Lung (tissue), 12 donors: ENCODE measurements around the gene TTC3. TPM values are rescaled to one million over a fixed set of nuclear protein-coding genes. Genes with fewer than 3 reads are reported as not detected.

Source experiments
- ATAC-seq: fragments of 200-7000 bp; cut with Tn5 transposase; one replicate; pipeline ENCODE4 v1.9.1; 2020; ENCODE audit warnings: moderate number of reproducible peaks; ENCODE audit not compliant: insufficient read depth, low FRiP score
- DNase-seq, 3 donors: peaks; one replicate each; pipeline ENCODE4 v3.0.0-alpha.2; 2013 to 2017
- H3K27ac ChIP-seq, 2 donors: one replicate each; pipeline ENCODE4 v1.5.1; 2013; ENCODE audit warnings: mild to moderate bottlenecking in 2 of 2, moderate library complexity in 2 of 2, control low read depth in 1 of 2, inconsistent platforms in 1 of 2, low read depth in 1 of 2, low read length in 1 of 2
- H3K27me3 ChIP-seq, 3 donors: one replicate each; pipeline ENCODE4 v1.5.1; 2013; ENCODE audit warnings: low read length in 2 of 3; ENCODE audit not compliant: control insufficient read depth in 3 of 3, insufficient read depth in 3 of 3
- H3K36me3 ChIP-seq, 4 donors: one replicate each; pipeline ENCODE4 v1.5.1; 2013; ENCODE audit warnings: low read length in 4 of 4, mild to moderate bottlenecking in 1 of 4, moderate library complexity in 1 of 4; ENCODE audit not compliant: control insufficient read depth in 4 of 4, insufficient read depth in 4 of 4
- H3K4me1 ChIP-seq, 5 donors: one replicate each; pipeline ENCODE4 v1.5.1; 2013; ENCODE audit warnings: low read length in 5 of 5, mild to moderate bottlenecking in 2 of 5, moderate library complexity in 1 of 5; ENCODE audit not compliant: control insufficient read depth in 5 of 5, insufficient read depth in 5 of 5
- H3K4me3 ChIP-seq: one replicate; pipeline ENCODE4 v1.5.1; 2013; ENCODE audit warnings: mild to moderate bottlenecking, control low read depth, moderate library complexity
- H3K9ac ChIP-seq, 2 donors: one replicate each; pipeline ENCODE4 v1.5.1; 2013; ENCODE audit warnings: low read length in 2 of 2, control low read depth in 1 of 2; ENCODE audit not compliant: insufficient read depth in 1 of 2
- H3K9me3 ChIP-seq, 4 donors: one replicate each; pipeline ENCODE4 v1.5.1; 2013; ENCODE audit warnings: low read length in 3 of 4, mild to moderate bottlenecking in 1 of 4, moderate library complexity in 1 of 4; ENCODE audit not compliant: control insufficient read depth in 4 of 4, insufficient read depth in 3 of 4
- WGBS, 2 donors: extraction: QIAGEN DNeasy Blood & Tissue Kit; methylation state at CpG; one replicate each; pipeline ENCODE4 v1.1.7; 2013; 5-methylcytosine and 5-hydroxymethylcytosine counted together
- polyA plus RNA-seq, 2 donors: library from polyadenylated mRNA; stranded (reverse); fragments of 200-250 nt; gene quantifications; one replicate each; pipeline ENCODE4 v1.2.1, GENCODE V29; 2013
- total RNA-seq, 2 donors: library from RNA; depleted of rRNA in 1 of 2; stranded (reverse); fragments of >200 nt in 1 of 2; gene quantifications; one replicate each; pipeline ENCODE4 v1.2.1, GENCODE V29; 2014 to 2021
- TF ChIP-seq, protein P1 (sequence below): IDR thresholded peaks from 2 replicates; pipeline ENCODE4 v1.5.1; 2012; ENCODE audit warnings: mild to moderate bottlenecking; ENCODE audit errors: control extremely low read depth, extremely low read depth
- donor health status: control.
- donor health status: control.
- donor health status: Bipolar disorder and iron deficiency.
- donor health status: healthy.
- donor health status: DM: yes; HTN: yes; CAD: no.

TTC3 gene
- total and polyA plus RNA-seq, 4 donors = 19.0 to 310 (median 50.9) TPM

GRCh38 chr21:37210799-37211198, 137.7 kb downstream of the TTC3 start:
- ATAC-seq = no peak
- H3K27me3 ChIP-seq = no peaks in the 10 kb centered on the region

GRCh38 chr21:37214952-37215351, 141.9 kb downstream of the TTC3 start:
- Histone ChIP-seq H3K4me3 (no peak overlapping the region), H3K36me3 (no peaks in the 10 kb centered on the region), H3K4me1 (peaks cover 0 to 3% (median 0%) of the 10 kb centered on the region in 5 donors), H3K9ac (no peak overlapping the region), H3K9me3 (no peaks in the 10 kb centered on the region), H3K27me3 (no peaks in the 10 kb centered on the region), H3K27ac (no peak overlapping the region)
- DNase-seq (no peak), ATAC-seq (no peak)
- 87 to 93% methylated on average over 9 of the region's 9 CpGs for WGBS, 2 donors
- TF ChIP-seq, protein P1, sequence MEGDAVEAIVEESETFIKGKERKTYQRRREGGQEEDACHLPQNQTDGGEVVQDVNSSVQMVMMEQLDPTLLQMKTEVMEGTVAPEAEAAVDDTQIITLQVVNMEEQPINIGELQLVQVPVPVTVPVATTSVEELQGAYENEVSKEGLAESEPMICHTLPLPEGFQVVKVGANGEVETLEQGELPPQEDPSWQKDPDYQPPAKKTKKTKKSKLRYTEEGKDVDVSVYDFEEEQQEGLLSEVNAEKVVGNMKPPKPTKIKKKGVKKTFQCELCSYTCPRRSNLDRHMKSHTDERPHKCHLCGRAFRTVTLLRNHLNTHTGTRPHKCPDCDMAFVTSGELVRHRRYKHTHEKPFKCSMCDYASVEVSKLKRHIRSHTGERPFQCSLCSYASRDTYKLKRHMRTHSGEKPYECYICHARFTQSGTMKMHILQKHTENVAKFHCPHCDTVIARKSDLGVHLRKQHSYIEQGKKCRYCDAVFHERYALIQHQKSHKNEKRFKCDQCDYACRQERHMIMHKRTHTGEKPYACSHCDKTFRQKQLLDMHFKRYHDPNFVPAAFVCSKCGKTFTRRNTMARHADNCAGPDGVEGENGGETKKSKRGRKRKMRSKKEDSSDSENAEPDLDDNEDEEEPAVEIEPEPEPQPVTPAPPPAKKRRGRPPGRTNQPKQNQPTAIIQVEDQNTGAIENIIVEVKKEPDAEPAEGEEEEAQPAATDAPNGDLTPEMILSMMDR = no peak

More at GRCh38 chr21:37210799-37211198, 137.7 kb downstream of the TTC3 start:
- TF ChIP-seq, protein P1 = no peak
- WGBS, 2 donors = 97 to 100% methylated on average over 1 of the region's 1 CpG
- DNase-seq = no peak
- H3K36me3 ChIP-seq = no peaks in the 10 kb centered on the region
- H3K4me3 ChIP-seq = no peak overlapping the region
- H3K9ac ChIP-seq = no peak overlapping the region
- no peaks in the 10 kb centered on the region for H3K9me3 ChIP-seq
- H3K4me1 ChIP-seq = peaks cover 0 to 17% (median 6%) of the 10 kb centered on the region in 5 donors
- H3K27ac ChIP-seq = no peak overlapping the region

DNA sequence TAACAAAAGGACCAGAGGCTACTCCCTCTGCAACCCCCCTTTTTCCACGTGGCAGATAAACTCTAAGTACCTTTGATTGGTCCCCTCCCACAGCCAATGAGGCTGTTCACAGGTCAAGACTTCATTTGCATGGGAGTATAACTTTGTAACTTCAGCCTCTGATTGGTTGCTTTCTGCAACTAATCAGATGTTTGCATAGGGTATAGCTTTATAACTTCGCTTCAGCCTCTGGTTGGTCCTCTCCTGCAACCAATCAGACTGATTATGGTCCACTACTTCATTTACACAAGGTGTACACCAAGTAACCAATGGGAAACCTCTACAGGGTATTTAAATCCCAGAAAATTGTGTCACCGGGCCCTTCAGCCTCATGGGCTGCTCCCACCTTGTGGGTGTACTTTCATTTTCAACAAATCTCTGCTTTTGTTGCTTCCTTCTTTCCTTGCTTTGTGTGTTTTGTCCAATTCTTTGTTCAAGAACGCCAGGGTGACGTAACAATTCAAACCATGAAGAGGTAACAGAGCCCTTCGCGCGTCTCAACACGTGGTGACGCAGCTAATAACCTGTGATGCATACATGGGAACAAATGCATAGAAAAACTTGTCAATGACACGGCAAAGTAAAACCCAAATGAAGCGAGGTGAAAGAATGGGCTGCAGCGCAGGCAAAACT, 146.8 kb downstream of the TTC3 start:
- DNase-seq = peak in 2 of 3 donors; percentile 10 to 17
- peak overlapping the region in 1 of 2 donors; percentile 61 for H3K9ac ChIP-seq
- ATAC-seq = no peak

More for the DNA sequence above, 146.8 kb downstream of the TTC3 start:
- TF ChIP-seq, protein P1 = no peak
- Histone ChIP-seq H3K36me3 (peaks cover 6 to 16% (median 9%) of the 10 kb centered on the region in 4 donors), H3K9me3 (no peaks in the 10 kb centered on the region), H3K4me1 (peaks cover 0 to 6% (median 0%) of the 10 kb centered on the region in 5 donors), H3K27ac (peak overlapping the region; percentile 64 to 80), H3K27me3 (no peaks in the 10 kb centered on the region), H3K4me3 (peak overlapping the region; percentile 56)
- WGBS, 2 donors = 36% methylated on average over 13 of the region's 13 CpGs
